Measurements from ENCODE around the gene APCDD1L.

- no peak for TF ChIP-seq EZH2 (IDR thresholded peaks at IDR 0.05; ENCODE audit: borderline replicate concordance, low read length)
- TF ChIP-seq, protein P1, sequence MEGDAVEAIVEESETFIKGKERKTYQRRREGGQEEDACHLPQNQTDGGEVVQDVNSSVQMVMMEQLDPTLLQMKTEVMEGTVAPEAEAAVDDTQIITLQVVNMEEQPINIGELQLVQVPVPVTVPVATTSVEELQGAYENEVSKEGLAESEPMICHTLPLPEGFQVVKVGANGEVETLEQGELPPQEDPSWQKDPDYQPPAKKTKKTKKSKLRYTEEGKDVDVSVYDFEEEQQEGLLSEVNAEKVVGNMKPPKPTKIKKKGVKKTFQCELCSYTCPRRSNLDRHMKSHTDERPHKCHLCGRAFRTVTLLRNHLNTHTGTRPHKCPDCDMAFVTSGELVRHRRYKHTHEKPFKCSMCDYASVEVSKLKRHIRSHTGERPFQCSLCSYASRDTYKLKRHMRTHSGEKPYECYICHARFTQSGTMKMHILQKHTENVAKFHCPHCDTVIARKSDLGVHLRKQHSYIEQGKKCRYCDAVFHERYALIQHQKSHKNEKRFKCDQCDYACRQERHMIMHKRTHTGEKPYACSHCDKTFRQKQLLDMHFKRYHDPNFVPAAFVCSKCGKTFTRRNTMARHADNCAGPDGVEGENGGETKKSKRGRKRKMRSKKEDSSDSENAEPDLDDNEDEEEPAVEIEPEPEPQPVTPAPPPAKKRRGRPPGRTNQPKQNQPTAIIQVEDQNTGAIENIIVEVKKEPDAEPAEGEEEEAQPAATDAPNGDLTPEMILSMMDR (IDR thresholded peaks at IDR 0.05; ENCODE audit: low read length) = no peak
These were observed 78.1 kb downstream of the APCDD1L start for GRCh38 chr20:58436868-58437645.
